H7 (cell line): Measurements from ENCODE around the gene GADD45B. TPM values are rescaled to one million over a fixed set of nuclear protein-coding genes. Genes with fewer than 3 reads are reported as not detected.
A peak's percentile ranks its signal among the peaks of the same experiment; 100 is the strongest.
"Not testable (repeated sequence)": the region's sequence is repeated elsewhere in the genome, so short reads cannot be mapped to it uniquely, and the experiment has no call there.

Experiments used
- DNase-seq: peaks from one replicate; pipeline ENCODE4 v3.0.0; 2012
- H3K27me3 ChIP-seq: 2 replicates; pipeline ENCODE4 v1.6.0; 2011; ENCODE audit warnings: mild to moderate bottlenecking, low read length; ENCODE audit not compliant: control insufficient read depth, insufficient read depth
- H3K36me3 ChIP-seq: replicated peaks from 2 replicates; pipeline ENCODE4 v1.5.1; 2011; ENCODE audit warnings: low read length; ENCODE audit not compliant: control insufficient read depth, insufficient read depth
- H3K4me3 ChIP-seq: 2 replicates; pipeline ENCODE4 v1.5.1; 2011; ENCODE audit warnings: low read depth, mild to moderate bottlenecking, control low read depth, low read length, moderate library complexity; ENCODE audit not compliant: insufficient read depth
- total RNA-seq: library from RNA; depleted of rRNA; stranded (reverse); fragments of >200 nt; shearing (Covaris generic); gene quantifications from 2 replicates; pipeline ENCODE4 v1.2.3, GENCODE V29; 2014

Gene GADD45B
- total RNA-seq, 1 experiment from 2014 or later, result 29.4 TPM

GRCh38 chr19:2454962-2455850, 20.7 kb upstream of the GADD45B start:
- no peaks in the 10 kb centered on the region; the same call in none of the 2 replicates for H3K36me3 ChIP-seq
- H3K4me3 ChIP-seq, result peak overlapping the region; percentile 95
- peak; percentile 71 for DNase-seq
- H3K27me3 ChIP-seq, result no peaks in the 10 kb centered on the region

GRCh38 chr19:2455851-2456570, 19.9 kb upstream of the GADD45B start:
- Histone ChIP-seq H3K4me3 (peak overlapping the region; percentile 95), H3K36me3 (no peaks in the 10 kb centered on the region; the same call in 1 of the 2 replicates), H3K27me3 (no peaks in the 10 kb centered on the region)
- DNase-seq, result peak; percentile 83

GRCh38 chr19:2457394-2458037, 18.4 kb upstream of the GADD45B start:
- H3K36me3 ChIP-seq, result no peaks in the 10 kb centered on the region
- H3K4me3 ChIP-seq, result no peak overlapping the region
- DNase-seq, result peak; percentile 13
- H3K27me3 ChIP-seq, result no peaks in the 10 kb centered on the region

- H3K4me3 ChIP-seq, result no peak overlapping the region
Measured at GRCh38 chr19:2458054-2458453, 17.9 kb upstream of the GADD45B start.

GRCh38 chr19:2458776-2459175, 17.2 kb upstream of the GADD45B start:
- H3K27me3 ChIP-seq, H3K4me3 ChIP-seq, DNase-seq, H3K36me3 ChIP-seq: not testable (repeated sequence)

More at GRCh38 chr19:2458054-2458453, 17.9 kb upstream of the GADD45B start:
- Histone ChIP-seq H3K36me3 (no peaks in the 10 kb centered on the region), H3K27me3 (no peaks in the 10 kb centered on the region)
- DNase-seq, result no peak

GRCh38 chr19:2460245-2460644, 15.7 kb upstream of the GADD45B start:
- H3K27me3 ChIP-seq, result no peaks in the 10 kb centered on the region
- DNase-seq, result no peak
- H3K36me3 ChIP-seq, result no peaks in the 10 kb centered on the region
- no peak overlapping the region for H3K4me3 ChIP-seq

- peak; percentile 94 for DNase-seq
- no peaks in the 10 kb centered on the region for H3K27me3 ChIP-seq
- H3K36me3 ChIP-seq, result no peaks in the 10 kb centered on the region
- peak overlapping the region; percentile 67 for H3K4me3 ChIP-seq
Measured at GRCh38 chr19:2461751-2462634, 13.9 kb upstream of the GADD45B start.

GRCh38 chr19:2462635-2463421, 13.1 kb upstream of the GADD45B start:
- Histone ChIP-seq H3K4me3 (peak overlapping the region; percentile 67), H3K27me3 (no peaks in the 10 kb centered on the region), H3K36me3 (no peaks in the 10 kb centered on the region)
- DNase-seq, result peak; percentile 93

GRCh38 chr19:2463694-2464093, 12.2 kb upstream of the GADD45B start:
- not testable (repeated sequence) for H3K27me3 ChIP-seq, DNase-seq, H3K36me3 ChIP-seq, H3K4me3 ChIP-seq

- DNase-seq, result no peak
- Histone ChIP-seq H3K36me3 (no peaks in the 10 kb centered on the region), H3K27me3 (no peaks in the 10 kb centered on the region), H3K4me3 (no peak overlapping the region)
Measured at GRCh38 chr19:2464389-2464788, 11.5 kb upstream of the GADD45B start.

GRCh38 chr19:2468596-2468995, 7.3 kb upstream of the GADD45B start:
- DNase-seq, result no peak
- H3K27me3 ChIP-seq, result no peaks in the 10 kb centered on the region
- no peak overlapping the region for H3K4me3 ChIP-seq
- no peaks in the 10 kb centered on the region for H3K36me3 ChIP-seq

GRCh38 chr19:2469102-2469914, 6.6 kb upstream of the GADD45B start:
- DNase-seq, result peak; percentile 56
- Histone ChIP-seq H3K4me3 (no peak overlapping the region), H3K36me3 (no peaks in the 10 kb centered on the region), H3K27me3 (no peaks in the 10 kb centered on the region)

- not testable (repeated sequence) for H3K4me3 ChIP-seq, H3K36me3 ChIP-seq, H3K27me3 ChIP-seq, DNase-seq
Measured at GRCh38 chr19:2469915-2470200, 6.1 kb upstream of the GADD45B start.
